ENCODE results near the gene NUCB2.

NUCB2 gene

GRCh38 chr11:17379383-17380180, 103.0 kb downstream of the NUCB2 start:
- no peak for DNase-seq (ENCODE audit: low read depth in 4 of 4, low spot score in 1 of 4)

DNA sequence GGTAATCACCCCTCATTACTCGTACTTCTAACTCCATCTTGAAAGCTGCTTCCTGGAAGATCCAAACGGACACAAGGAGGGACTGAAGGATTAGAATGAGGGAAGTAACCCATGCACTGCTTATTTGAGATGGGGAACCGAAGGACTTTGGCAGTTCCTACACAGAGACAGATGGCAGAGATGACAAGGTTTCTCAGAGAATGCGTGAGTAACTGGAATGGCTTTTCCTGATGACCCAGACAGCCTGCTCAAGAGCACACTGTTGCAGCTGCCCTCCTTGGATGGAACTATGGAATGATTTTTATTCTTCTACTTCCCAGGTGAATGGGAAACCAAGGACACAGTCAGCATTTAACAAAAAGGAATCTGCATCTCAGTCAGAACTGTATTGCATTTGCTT, 104.6 kb downstream of the NUCB2 start:
- no peak for DNase-seq (ENCODE audit: low read depth in 4 of 4, low spot score in 1 of 4)

All from stimulated activated CD4-positive, alpha-beta T cell treated with anti-CD3 and anti-CD28 coated beads, Interleukin-1b, Interleukin-23, amount 100 ng/mL, for 24 hours (primary cell).